Middle frontal gyrus (tissue), 1 donor: ENCODE measurements around the gene RGS17.
"Not testable (repeated sequence)": the region's sequence is repeated elsewhere in the genome, so short reads cannot be mapped to it uniquely, and the experiment has no call there.

Source experiments
- DNase-seq: peaks from one replicate; pipeline ENCODE4 v3.0.0-alpha.2; 2015; ENCODE audit warnings: low spot score; ENCODE audit errors: extremely low spot score

Gene RGS17

DNA sequence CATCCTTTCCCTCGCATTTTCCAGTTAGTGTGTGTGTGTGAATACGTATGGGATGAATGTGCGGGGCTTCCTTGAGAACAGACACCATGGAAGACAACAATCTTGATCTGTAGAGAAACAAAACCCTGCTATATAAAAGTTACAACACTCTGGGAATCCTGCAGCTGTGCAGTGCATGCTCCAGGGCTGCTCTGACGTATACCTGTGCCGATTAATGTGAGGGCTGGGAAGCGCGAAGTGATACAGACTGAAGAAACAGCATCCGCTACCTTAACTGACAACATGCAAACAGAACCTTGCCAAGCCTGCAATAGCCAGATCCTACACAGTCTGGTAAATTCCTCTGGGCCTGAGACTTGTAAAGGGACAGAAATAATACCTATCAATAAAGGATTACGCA is 96.9 kb downstream of the RGS17 start:
- no peak for DNase-seq

DNA sequence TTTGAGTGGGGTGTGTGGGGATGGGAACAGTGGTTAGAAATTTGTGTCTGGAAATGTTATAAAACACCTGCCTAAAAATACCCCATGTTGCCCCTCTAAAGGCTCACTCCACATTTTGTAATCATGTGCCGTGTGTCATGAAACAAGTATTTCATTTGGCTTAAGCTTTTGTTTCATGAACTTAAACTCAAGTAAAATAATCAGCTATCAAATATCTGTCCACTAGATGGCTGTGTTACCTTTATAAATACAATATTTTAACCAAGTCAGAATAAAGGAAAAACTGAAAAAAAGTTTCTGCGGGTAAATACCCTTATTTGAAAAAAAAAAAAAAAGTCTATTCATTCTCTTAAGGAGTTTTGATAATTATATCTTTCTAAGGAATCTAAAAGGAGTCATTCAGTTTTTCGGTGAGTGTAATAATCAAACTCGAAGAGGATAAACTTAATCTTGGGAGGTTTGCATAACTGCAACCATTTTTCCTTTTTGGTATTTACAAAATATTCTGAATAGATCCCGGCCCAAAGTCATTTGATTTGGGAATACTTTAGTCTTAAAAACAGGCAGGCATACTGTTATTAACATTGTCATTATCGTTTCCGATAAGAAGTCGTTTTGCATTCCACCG is 98.7 kb downstream of the RGS17 start:
- DNase-seq, result peak; percentile 25

DNA sequence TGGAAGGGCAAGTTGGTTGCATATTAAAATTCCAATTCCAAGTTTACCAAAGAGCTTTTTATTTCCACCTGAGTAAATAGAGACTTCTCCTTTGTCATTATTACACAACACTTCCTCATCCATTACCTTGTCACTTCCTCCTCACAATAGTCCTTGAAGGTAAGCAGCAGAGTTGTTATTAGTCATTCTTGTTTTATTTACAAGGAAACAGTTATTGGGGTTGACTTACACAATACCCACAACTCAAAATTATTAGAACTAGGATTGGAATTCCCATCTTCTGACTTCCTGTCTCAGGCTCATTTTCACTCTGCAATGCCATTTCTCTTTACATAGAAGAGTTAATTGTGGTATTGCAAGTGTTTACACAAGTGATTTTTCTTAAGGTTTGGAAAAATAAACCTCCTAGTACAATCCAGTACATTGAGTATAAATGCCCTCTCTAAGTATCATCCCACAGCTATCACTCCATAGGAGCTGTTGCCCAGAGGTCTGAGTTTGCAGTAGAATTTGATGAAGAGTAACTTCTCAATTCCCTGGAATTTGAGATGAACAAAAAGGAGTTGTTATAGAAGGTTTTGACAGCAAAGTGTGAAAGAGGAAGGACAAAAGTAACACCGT is 99.6 kb downstream of the RGS17 start:
- no peak for DNase-seq

DNA sequence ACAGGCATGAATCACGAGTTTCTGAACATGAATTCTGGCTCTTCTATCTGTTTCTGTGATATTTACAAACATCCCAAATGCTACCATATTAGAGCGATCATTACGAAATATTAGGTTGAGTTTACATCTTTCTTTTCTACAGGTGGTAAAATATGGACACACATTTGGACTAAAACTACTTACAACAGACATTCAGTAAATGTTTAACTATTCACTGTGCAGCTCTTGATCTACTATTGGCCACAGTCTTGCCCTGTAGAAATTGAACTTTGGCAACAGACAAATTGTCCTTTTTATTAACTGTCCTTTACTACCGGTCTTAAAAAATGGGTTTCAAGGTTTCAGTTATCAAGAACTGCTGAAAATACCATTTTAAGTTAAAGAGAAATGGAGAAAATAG is 102.1 kb downstream of the RGS17 start:
- DNase-seq, result no peak

DNA sequence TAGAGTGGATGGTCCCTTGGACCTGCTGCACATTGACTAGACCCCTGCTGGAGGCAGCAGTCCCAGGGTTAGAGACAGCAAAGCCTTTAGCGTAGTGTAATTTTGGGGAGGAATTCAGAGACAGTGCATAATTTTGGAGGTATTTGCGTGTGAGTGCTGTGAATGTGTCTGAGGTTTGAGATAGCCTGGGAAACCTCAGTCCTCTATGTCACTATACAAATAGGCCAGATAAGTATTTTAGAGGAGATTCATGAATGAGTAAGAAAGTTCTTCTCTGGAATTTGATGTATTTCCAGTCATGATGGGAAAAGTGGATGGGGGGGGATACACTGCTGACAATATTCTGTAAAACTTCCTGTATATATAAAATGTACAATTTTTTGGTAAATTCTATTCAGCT is 102.8 kb downstream of the RGS17 start:
- DNase-seq, result no peak

DNA sequence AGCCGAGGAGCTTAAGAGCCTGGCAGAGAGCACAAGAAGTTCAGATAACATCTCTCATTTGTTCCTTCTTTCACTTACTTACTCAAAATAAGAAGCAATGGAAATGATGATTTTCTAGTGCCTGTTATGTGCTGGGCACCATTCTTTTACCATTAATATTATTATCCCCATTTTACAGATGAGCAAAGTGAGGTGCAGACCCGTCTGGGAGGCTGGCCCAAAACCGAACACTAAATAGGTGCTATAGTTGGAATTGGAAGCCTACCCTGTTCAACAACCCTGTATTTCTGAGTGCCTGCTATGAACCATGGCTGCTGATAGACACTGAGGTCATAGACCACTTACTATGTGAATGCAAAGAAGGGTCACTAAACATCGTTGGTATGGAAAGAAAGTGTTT is 103.6 kb downstream of the RGS17 start:
- no peak for DNase-seq

DNA sequence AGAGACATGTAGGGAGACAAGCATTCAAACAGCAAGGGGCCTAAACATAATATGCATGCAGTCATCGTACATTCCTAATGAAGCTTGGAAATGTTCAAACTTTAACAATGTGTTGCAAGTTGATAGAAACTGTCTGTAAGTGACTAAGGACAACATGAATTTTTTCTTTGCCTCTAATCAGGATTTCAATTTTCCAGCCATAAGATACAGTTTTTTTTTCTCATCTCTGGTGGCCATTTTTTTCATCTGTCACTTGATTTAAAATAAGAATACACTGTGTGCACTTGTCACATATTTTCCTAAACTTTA is 106.4 kb downstream of the RGS17 start:
- DNase-seq, result no peak

DNA sequence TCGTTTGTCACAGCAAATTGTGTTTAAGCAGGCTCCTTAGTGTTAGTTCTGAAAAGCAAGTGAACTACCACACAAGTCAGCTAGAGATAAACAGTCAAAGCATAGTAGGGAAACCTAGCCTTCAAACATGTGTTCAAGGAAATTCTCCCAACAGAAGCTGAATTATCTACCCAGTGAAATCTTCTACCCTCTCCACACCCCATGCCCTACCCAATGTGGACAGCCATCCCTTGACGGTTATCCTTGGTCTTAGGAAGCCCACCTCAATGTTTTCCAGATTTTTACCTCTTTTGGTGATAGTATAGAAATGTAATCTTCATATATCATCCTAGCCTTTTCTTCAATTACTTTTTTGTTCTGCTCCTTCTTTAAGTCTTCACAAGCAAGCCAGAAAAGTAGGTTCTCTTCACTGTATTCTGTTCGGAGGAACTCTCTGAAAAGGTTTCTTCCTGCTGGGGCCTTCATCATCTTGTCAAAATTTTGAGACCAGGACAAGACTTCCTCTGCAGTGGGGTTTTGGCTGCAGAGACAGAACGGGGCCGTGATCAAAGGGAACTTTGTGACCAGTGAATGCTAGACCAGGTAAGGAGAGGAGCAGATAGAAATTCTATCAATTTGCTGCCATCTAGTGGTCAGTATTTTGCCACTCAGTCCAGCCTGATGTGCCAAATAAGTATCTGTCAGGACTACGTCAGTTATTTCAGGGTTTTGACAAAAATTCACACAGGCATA is 106.9 kb downstream of the RGS17 start:
- no peak for DNase-seq

DNA sequence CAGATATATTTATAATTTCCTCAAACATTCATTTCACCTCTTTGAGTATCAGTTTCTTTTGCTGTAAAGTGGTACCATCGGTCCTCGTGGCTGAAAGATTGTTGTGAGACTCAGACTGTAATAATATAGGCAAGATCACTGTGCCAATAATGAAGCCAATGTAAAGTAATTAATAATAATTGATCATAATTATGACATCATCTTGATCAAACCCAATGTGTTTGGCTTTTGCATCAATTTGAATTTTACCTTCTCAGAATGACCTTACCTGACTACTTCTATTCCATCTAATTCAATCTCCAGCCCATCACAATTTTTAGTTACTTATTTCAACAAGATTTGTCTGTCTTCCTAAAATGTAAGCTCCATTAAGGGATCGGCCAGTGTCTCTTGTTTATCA is 112.7 kb downstream of the RGS17 start:
- no peak for DNase-seq

DNA sequence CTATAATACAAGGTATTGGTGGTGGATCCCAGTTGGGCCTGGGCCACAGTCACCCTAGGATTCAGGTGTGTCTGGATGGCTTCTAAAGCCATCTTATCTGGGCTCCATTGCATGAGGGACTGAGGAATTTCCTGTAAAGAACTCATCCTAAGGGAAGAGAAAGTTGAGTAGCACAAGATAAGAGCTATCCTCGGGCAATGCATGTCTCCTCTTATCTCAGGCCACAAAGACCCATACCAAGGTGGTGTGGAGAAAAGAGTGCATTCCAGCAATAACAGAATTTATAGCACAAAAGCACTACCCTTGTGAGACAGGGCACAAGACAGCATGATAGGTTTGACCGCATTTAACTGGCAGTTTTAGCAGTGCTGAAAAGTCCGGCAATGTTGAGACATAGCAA is 114.2 kb downstream of the RGS17 start:
- DNase-seq, result no peak

DNA sequence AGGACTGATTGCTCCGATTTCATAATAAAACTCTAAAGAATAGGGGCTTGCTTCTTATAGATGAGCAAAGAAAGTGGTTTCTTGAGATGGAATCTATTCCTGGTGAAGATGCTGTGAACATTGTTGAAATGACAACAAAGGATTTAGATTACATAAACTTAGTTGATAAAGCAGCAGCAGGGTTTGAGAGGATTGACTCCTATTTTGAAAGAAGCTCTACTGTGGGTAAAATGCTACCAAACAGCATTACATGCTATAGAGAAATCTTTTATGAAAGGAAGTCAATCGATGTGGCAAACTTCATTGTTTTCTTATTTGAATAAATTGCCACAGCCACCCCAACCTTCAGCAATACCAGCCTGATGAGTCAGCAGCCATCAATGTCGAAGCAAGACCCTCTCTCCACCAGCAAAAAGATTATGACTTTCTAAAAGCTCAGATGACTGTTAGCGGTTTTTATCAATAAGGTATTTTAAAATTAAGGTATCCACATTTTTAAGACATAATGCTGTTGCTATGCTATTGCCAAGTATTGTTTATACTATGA is 115.9 kb downstream of the RGS17 start:
- no peak for DNase-seq

DNA sequence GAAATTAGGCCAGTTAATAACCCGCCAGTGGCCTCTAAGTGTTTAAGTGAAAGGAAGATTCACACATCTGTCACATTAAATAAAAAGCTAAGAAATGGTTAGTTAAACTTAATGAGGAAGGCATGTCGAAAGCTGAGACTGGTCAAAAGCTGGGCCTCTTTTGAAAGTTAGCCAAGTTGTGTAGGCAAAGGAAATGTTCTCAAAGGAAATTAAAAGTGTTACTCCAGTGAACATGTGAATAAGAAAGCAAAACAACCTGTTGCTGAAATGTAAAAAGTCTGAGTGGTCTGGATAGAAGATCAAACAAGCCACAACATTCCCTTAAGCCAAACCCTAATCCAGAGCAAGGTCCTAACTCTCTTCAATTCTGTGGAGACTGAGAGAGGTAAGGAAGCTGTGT is 117.6 kb downstream of the RGS17 start:
- no peak for DNase-seq

DNA sequence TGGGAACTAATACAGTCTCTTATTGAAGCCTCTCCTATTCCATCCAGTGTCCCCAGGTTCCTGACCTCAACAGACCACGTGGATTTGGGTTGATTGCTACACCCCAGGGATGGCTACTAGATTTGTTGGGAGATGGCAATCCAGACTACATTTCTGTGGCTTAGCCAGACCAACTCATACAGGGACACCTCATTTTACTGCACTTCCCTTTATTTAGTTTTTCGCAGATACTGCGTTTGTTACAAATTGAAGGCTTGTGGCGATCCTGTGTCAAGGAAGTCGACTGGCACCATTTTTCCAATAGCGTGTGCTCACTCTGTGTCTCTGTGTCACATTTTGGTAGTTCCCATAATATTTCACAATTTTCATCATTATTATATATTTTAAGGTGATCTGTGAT is 118.2 kb downstream of the RGS17 start:
- no peak for DNase-seq

DNA sequence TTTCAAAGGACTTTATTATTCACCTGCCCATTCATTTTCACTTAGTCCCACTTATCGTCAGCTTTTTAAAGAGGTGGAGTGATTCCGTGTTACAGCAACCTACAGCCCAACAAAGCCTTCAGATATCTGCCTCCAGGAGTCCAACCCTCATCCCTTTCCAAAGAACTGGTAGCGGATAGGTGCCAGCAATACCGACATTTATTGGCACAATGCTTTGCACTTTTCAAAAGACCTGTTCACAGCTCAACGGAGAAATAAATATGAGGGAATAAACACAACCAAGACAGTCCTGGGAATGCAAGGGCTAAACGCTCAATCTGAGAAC is 127.8 kb downstream of the RGS17 start:
- DNase-seq, result no peak

DNA sequence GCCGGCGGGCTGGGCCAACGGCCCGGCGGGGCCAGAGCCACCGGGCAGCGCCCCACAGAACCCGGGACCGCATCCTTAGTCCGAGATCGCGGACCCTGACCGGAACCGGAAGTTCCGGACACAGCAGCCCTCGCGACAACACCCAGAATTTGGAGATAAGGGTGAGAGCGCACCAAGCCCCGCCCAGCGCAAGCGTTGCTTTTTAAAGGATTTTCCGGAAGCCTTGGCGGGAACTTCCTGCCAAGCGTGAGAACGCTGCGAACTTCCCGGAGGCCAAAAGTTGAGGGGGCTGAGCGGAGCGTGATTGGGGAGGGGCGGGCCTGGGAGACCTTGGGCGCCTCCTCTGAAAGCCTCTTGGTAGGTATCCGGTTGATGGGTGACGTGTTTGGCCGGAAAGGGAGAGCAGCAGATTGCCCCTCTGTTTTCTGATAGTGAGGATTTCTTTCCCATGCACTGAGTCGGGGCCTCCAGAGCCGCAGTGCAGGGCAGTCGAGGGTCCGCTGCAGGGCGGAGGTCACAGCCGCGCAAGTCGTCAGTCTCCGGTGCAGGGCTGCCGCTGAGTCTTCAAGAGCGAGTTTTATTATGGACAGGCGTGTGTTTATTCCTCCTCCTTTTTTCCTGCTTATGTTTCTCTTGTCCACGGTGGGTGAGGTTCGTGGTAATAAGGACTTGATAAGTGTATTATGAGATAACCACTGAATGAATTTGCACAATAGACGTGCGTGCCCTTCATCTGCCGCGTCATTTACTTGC is 128.3 kb downstream of the RGS17 start, which contains the start of gene MTRF1L:
MTRF1L (minus strand) TSS at position 97 of the 753 bp plus-strand sequence; CDS start at position 73, 24 bp downstream.
- DNase-seq, result peak; percentile 85

DNA sequence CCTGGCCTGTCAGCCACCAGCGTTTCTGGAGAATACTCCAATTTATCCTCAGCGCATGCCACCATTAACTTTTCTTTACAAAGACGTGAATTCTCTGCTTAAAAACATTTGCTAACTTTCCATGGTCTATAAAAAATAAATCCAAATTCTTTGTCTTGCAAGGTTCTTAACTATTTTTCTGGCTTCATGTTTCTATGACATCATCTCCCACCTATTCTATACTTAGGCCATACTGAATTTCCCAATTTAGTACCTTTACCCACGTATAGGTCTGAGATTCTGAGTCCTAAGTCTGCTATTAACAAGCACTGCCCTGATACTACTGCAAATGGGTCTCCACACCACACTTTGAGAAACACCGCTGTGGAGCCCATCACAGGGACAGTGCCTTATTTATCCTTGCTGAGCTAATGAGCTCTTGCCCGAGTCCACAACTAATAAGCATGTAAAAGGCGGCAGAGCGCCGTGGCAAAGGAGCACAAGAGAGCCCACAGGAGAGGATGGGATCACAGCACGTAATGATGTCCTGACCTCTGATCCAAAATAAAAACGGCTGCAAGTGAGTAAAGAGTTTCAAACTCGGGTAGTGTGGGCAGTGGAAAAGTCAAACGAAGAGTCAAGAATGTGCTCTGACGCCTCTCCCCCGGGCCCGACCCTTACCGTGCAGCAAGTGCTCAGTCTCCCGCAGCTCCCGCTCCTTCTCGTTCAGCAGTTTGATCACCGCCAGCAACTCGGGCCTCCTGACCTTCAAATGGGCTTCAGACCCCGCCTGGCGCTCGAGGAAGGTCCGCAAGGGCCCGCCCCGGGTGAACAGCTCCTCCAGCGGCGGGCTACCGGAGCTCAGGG is 129.1 kb downstream of the RGS17 start:
- no peak for DNase-seq

DNA sequence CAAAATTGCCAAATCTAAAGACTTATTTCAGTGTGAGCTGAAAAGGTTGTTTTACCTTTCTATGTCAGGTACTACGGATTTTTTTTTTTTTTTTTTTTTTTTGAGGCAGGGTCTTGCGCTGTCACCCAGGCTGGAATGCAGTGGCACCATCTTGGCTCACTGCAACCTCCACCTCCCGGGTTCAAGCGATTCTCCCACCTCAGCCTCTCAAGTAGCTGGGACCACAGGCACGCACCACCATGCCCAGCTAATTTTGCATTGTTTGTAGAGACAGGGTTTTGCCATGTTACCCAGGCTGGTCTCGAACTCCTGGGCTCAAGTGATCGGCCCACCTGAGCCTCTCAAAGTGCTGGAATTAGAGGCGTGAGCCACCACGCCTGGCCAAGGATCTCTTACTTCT is 130.3 kb downstream of the RGS17 start:
- DNase-seq, result not testable (repeated sequence)

DNA sequence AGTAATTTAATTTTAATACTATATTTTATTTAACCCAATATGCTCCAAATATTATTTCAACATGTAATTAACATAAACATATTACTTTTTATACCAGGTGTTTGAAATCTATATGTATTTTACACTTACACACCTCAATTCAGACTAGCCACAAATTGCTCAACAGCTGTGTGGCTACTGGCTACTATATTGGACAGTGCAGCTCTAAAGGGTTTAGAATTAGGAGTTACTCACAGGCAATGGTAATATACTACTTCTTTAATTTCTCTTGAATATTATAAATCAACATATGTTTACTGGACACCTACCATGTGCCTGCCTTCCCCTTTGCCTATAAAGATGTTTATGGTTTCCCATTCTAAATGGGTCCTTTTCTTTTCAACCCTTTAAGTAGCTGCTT is 130.8 kb downstream of the RGS17 start:
- DNase-seq, result no peak

DNA sequence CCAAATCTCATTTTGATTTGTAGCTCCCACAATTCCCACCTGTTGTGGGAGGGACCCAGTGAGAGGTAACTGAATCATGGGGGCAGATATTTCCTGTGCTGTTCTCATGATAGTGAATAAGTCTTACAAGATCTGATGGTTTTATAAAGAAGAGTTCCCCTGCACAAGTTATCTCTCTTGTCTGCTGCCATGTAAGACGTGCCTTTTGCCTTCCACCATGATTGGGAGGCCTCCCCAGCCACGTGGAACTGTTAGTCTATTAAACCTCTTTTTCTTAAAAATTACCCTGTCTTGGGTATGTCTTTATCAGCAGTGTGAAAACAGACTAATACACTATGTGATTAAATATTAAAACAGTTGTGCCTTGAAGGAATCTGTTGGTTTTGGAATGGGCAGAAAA is 131.5 kb downstream of the RGS17 start:
- DNase-seq, result not testable (repeated sequence)

DNA sequence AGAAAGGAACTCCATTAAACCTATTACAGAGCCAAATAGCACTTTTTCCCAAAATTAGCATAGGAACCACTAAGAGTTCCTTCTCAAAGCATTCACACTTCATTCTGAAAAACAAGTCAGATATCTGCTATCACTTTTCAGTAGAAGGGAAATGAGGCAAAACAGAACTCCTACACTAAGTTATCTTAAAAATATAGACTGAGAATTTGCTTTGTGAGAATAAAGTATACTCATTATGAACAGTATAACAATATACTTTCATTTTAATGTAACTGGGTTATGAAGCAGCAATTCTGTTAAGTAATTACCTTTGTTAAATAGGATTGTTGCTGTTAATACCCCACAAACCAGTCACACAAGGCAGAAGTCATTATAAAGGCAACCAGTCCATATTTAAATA is 137.2 kb downstream of the RGS17 start:
- no peak for DNase-seq

DNA sequence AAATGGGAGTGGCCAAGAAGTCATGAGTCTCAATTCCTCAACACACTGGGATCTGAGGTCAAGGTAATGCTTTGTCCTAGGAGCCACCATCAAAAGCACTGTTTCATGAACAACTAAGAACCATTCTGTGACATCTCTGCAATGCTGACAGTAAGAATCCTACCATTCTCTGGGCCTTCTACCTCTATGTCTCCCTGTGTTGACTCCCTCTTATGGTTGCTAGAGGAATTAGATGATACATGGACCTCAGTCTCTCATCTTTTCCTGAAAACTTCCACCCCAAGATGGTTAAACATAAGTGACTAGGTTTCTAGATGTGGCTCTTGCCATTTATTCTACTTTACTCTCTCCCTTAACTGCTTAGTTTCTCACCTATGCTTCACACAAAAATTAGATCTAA is 137.7 kb downstream of the RGS17 start:
- no peak for DNase-seq
